HUES64 (cell line): Measurements from ENCODE around the gene ACAD11. TPM values are rescaled to one million over a fixed set of nuclear protein-coding genes. Genes with fewer than 3 reads are reported as not detected.

ENCODE experiments used
- H3K27ac ChIP-seq: 2 replicates; pipeline ENCODE4 v1.7.0; 2013; ENCODE audit warnings: low read depth, low read length, inconsistent platforms
- H3K27me3 ChIP-seq: 2 replicates; pipeline ENCODE4 v1.6.1; 2013; ENCODE audit warnings: mild to moderate bottlenecking, low read length; ENCODE audit not compliant: insufficient read depth
- H3K36me3 ChIP-seq: 2 replicates; pipeline ENCODE4 v1.6.1; 2013; ENCODE audit warnings: mild to moderate bottlenecking, low read length; ENCODE audit not compliant: insufficient read depth
- H3K4me1 ChIP-seq: 2 replicates; pipeline ENCODE4 v1.6.1; 2013; ENCODE audit warnings: mild to moderate bottlenecking, low read length, moderate library complexity; ENCODE audit not compliant: insufficient read depth
- H3K4me3 ChIP-seq: 2 replicates; pipeline ENCODE4 v1.5.1; 2013; ENCODE audit warnings: mild to moderate bottlenecking, low read length, moderate library complexity
- H3K9ac ChIP-seq: 2 replicates; pipeline ENCODE4 v1.6.1; 2013; ENCODE audit warnings: mild to moderate bottlenecking, low read depth, low read length
- H3K9me3 ChIP-seq: 2 replicates; pipeline ENCODE4 v1.6.1; 2013; ENCODE audit warnings: low read depth, low read length; ENCODE audit not compliant: insufficient read depth
- WGBS: fragments of 150-250, 120-280 bp; methylation state at CpG from one replicate; pipeline ENCODE4 v1.1.7; 2013; ENCODE audit warnings: missing lambda C conversion rate; 5-methylcytosine and 5-hydroxymethylcytosine counted together
- polyA plus RNA-seq, 2 experiments: library from polyadenylated mRNA; stranded (reverse); fragments of 50-300 nt; gene quantifications; one replicate each; pipeline ENCODE4 v1.2.3, GENCODE V29; 2013

Gene ACAD11
- polyA plus RNA-seq (2013, experiment 1 of 2), result 8.3 TPM
- 13.1 TPM for polyA plus RNA-seq (2013, experiment 2 of 2)

GRCh38 chr3:132659365-132660051 is at the start of gene ACAD11:
TSS of gene ACAD11 (minus strand) at chr3:132659809. CDS start at chr3:132659751, 58 bp downstream.
- H3K36me3 ChIP-seq, result no peaks in the 10 kb centered on the region
- H3K9ac ChIP-seq, result peak within 1 kb of the TSS; percentile 85
- peak within 1 kb of the TSS; percentile 74 for H3K4me3 ChIP-seq
- H3K27ac ChIP-seq, result peak within 1 kb of the TSS; percentile 71
- H3K27me3 ChIP-seq, result no peaks in the 10 kb centered on the region
- 1% methylated on average over 34 of the region's 34 CpGs for WGBS
- no peaks in the 10 kb centered on the region for H3K9me3 ChIP-seq
- peaks cover 8% of the 10 kb centered on the region; the same call in 1 of the 2 replicates for H3K4me1 ChIP-seq

GRCh38 chr3:132703733-132704132 is 44.1 kb upstream of the ACAD11 start:
- Histone ChIP-seq H3K36me3 (peaks cover 81% of the 10 kb centered on the region), H3K9ac (no peak overlapping the region), H3K9me3 (no peaks in the 10 kb centered on the region), H3K4me3 (no peak overlapping the region), H3K27ac (no peak overlapping the region), H3K4me1 (no peaks in the 10 kb centered on the region), H3K27me3 (no peaks in the 10 kb centered on the region)
- WGBS, result 96% methylated on average over 2 of the region's 2 CpGs

DNA sequence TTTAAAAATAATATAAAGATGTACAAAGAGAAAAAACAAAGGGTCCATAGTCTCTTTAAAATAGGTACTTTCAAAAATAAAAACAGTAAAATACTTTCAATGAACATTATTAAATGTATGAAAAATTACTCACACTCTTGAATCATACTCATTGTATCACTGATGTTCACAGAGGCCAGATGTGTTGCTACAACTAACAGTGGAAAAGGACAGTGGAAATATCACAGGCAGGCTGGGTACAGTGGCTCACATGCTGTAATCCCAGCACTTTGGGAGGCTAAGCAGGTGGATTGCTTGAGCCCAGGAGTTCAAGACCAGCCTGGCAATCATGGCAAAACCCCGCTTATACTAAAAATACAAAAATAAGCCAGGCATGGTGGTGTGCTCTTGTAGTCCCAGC is 35.8 kb upstream of the ACAD11 start:
- H3K9me3 ChIP-seq, result no peaks in the 10 kb centered on the region
- no peak overlapping the region for H3K27ac ChIP-seq
- H3K4me1 ChIP-seq, result no peaks in the 10 kb centered on the region
- WGBS, result 100% methylated on average over 1 of the region's 1 CpG
- peaks cover 85% of the 10 kb centered on the region for H3K36me3 ChIP-seq
- H3K27me3 ChIP-seq, result no peaks in the 10 kb centered on the region
- H3K9ac ChIP-seq, result no peak overlapping the region
- no peak overlapping the region for H3K4me3 ChIP-seq

- peaks cover 85% of the 10 kb centered on the region for H3K36me3 ChIP-seq
- H3K27me3 ChIP-seq, result no peaks in the 10 kb centered on the region
- 90% methylated on average over 2 of the region's 4 CpGs for WGBS
- no peak overlapping the region for H3K9ac ChIP-seq
- H3K4me1 ChIP-seq, result no peaks in the 10 kb centered on the region
- H3K9me3 ChIP-seq, result no peaks in the 10 kb centered on the region
- H3K4me3 ChIP-seq, result no peak overlapping the region
- H3K27ac ChIP-seq, result no peak overlapping the region
Measured at GRCh38 chr3:132694991-132695390, 35.4 kb upstream of the ACAD11 start.

- no peak overlapping the region for H3K9ac ChIP-seq
- H3K27me3 ChIP-seq, result no peaks in the 10 kb centered on the region
- no peak overlapping the region for H3K27ac ChIP-seq
- H3K4me3 ChIP-seq, result no peak overlapping the region
- H3K4me1 ChIP-seq, result no peaks in the 10 kb centered on the region
- H3K9me3 ChIP-seq, result no peaks in the 10 kb centered on the region
- WGBS, result 97% methylated on average over 4 of the region's 4 CpGs
- peaks cover 89% of the 10 kb centered on the region for H3K36me3 ChIP-seq
Measured at GRCh38 chr3:132690040-132690439, 30.4 kb upstream of the ACAD11 start.

DNA sequence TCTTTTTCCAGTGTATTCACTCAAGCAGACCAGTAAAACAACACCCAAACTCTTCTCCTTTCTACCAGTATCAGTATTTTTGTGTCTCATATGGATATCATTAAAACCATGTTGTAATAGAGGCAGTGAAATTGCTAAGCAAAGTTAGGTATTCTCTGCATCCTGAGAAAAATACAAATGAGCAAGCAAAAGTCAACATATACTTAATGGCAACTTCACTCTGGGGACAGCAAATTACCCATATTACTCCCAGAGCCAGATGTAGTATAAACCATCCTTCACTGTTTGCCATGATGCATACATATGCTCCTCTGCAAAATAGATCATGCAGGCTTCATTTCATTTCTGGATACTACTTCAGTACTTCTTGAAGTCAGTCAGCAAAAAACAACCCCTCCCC is 22.6 kb upstream of the ACAD11 start:
- Histone ChIP-seq H3K9ac (no peak overlapping the region), H3K9me3 (no peaks in the 10 kb centered on the region), H3K4me3 (no peak overlapping the region), H3K36me3 (peaks cover 91% of the 10 kb centered on the region), H3K4me1 (no peaks in the 10 kb centered on the region), H3K27me3 (no peaks in the 10 kb centered on the region), H3K27ac (no peak overlapping the region)

DNA sequence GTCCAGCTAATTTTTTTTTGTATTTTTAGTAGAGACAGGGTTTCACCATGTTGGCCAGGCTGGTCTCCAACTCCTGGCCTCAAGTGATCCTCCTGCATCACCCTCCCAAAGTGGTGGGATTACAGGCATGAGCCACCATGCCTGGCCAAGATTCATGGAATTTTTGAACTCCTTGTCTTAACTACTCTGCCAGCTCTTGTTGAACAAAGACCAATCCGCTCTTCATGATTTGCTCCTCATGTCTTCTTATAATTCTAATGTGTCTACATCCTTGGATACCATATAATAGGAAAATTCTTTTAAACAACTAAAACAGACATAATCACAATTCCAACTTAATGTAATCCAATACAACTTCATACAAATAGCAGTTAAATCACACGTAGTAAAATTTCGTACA is 21.8 kb upstream of the ACAD11 start:
- H3K27me3 ChIP-seq, result no peaks in the 10 kb centered on the region
- no peak overlapping the region for H3K9ac ChIP-seq
- H3K4me1 ChIP-seq, result no peaks in the 10 kb centered on the region
- H3K9me3 ChIP-seq, result no peaks in the 10 kb centered on the region
- H3K36me3 ChIP-seq, result peaks cover 91% of the 10 kb centered on the region
- no peak overlapping the region for H3K4me3 ChIP-seq
- WGBS, result 92% methylated on average over 3 of the region's 3 CpGs
- no peak overlapping the region for H3K27ac ChIP-seq

- H3K27me3 ChIP-seq, result no peaks in the 10 kb centered on the region
- H3K9me3 ChIP-seq, result no peaks in the 10 kb centered on the region
- peaks cover 93% of the 10 kb centered on the region for H3K36me3 ChIP-seq
- H3K27ac ChIP-seq, result no peak overlapping the region
- H3K4me1 ChIP-seq, result no peaks in the 10 kb centered on the region
- WGBS, result over 99% methylated on average over 4 of the region's 5 CpGs
- H3K9ac ChIP-seq, result no peak overlapping the region
- H3K4me3 ChIP-seq, result no peak overlapping the region
Measured at GRCh38 chr3:132679911-132680310, 20.3 kb upstream of the ACAD11 start.

DNA sequence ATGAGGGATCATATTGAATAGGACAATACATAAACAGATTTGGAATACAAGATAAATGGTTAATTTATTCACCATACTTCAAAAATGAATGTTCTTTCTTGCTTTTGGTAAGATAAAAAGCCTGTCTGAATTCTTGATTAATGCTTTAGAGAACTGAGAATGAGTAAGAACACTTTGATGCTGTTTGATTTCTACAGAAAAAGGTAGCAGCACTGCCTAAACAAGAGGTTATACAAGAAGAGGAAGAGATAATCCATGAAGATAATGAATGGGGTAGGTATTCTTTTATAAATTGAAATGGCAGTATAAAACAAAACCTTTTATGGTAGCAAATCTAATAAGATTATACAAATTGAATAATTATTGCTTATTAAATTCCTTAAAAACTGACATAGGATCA is 15.8 kb upstream of the ACAD11 start:
- no peaks in the 10 kb centered on the region for H3K27me3 ChIP-seq
- no peaks in the 10 kb centered on the region for H3K9me3 ChIP-seq
- no peak overlapping the region for H3K4me3 ChIP-seq
- H3K4me1 ChIP-seq, result no peaks in the 10 kb centered on the region
- H3K27ac ChIP-seq, result no peak overlapping the region
- H3K9ac ChIP-seq, result no peak overlapping the region
- H3K36me3 ChIP-seq, result peaks cover 95% of the 10 kb centered on the region

GRCh38 chr3:132669256-132669777 is 9.7 kb upstream of the ACAD11 start:
- peaks cover 83% of the 10 kb centered on the region for H3K36me3 ChIP-seq

GRCh38 chr3:132665230-132665745 is 5.7 kb upstream of the ACAD11 start:
- Histone ChIP-seq H3K4me1 (peaks cover 8% of the 10 kb centered on the region; the same call in 1 of the 2 replicates), H3K9me3 (no peaks in the 10 kb centered on the region), H3K9ac (no peak overlapping the region), H3K27ac (no peak overlapping the region), H3K36me3 (peaks cover 42% of the 10 kb centered on the region), H3K27me3 (no peaks in the 10 kb centered on the region), H3K4me3 (no peak overlapping the region)
- 89% methylated on average over 2 of the region's 3 CpGs for WGBS

More at GRCh38 chr3:132669256-132669777, 9.7 kb upstream of the ACAD11 start:
- Histone ChIP-seq H3K9ac (no peak overlapping the region), H3K4me1 (no peaks in the 10 kb centered on the region), H3K27me3 (no peaks in the 10 kb centered on the region), H3K27ac (no peak overlapping the region), H3K9me3 (no peaks in the 10 kb centered on the region), H3K4me3 (no peak overlapping the region)
- WGBS, result 96% methylated on average over 5 of the region's 5 CpGs
